GM12878 (cell line): ENCODE measurements around the gene LITAF. TPM values are rescaled to one million over a fixed set of nuclear protein-coding genes. Genes with fewer than 3 reads are reported as not detected.

Experiments used
- ATAC-seq: fragments of 200-7000 bp; cut with Tn5 transposase; 3 replicates; pipeline ENCODE4 v1.9.1; 2020; ENCODE audit warnings: mild to moderate bottlenecking, moderate library complexity
- BruUV-seq: library from RNA; stranded (reverse); fragments of 400-500 nt; replicated peaks from 2 replicates; lab custom pipeline; 2021; lab: Mats Ljungman, UMichigan
- CTCF ChIA-PET: fragments of 300-600 bp; sonication (Branson Sonifier 250); formaldehyde crosslinking; extraction: SDS; loops from one replicate; lab custom pipeline; 2021; ENCODE audit warnings: inconsistent platforms; lab: Yijun Ruan, JAX
- POLR2A ChIA-PET: fragments of 350-600 bp; formaldehyde crosslinking; extraction: SDS; loops from one replicate; lab custom pipeline; 2021; ENCODE audit warnings: inconsistent platforms; lab: Charles Lee
- RAD21 ChIA-PET: fragments of 300-600 bp; sonication (Branson Sonifier 250); formaldehyde crosslinking; loops from one replicate; lab custom pipeline; 2023; ENCODE audit warnings: antibody characterized with exemption; ENCODE audit not compliant: unreplicated experiment; lab: Charles Lee
- SMC1A ChIA-PET: fragments of 300-600 bp; sonication (Branson Sonifier 250); formaldehyde crosslinking; loops from one replicate; lab custom pipeline; 2023; ENCODE audit not compliant: unreplicated experiment, uncharacterized antibody; lab: Charles Lee
- DNase-seq: peaks from one replicate; pipeline ENCODE4 v3.0.0-alpha.2; 2011; ENCODE audit warnings: low read depth, low spot score
- FAIRE-seq: peaks from 3 replicates; lab custom pipeline; 2011; peaks lifted over from hg19 to GRCh38; lab: Jason Lieb, UNC
- H2AFZ ChIP-seq: 2 replicates; pipeline ENCODE4 v1.6.0; 2011; ENCODE audit warnings: low read depth, low read length, control low read depth; ENCODE audit not compliant: control insufficient read depth
- H3K27ac ChIP-seq: 2 replicates; pipeline ENCODE4 v1.5.1; 2011; ENCODE audit warnings: control low read depth; ENCODE audit not compliant: control insufficient read depth, insufficient read depth
- H3K27me3 ChIP-seq, 2 experiments: replicated peaks in 1 of 2; 2 replicates each; pipeline versions ENCODE4 v1.6.0 to v1.6.1; 2011; ENCODE audit warnings: low read length in 1 of 2; ENCODE audit not compliant: control insufficient read depth in 2 of 2, insufficient read depth in 2 of 2
- H3K36me3 ChIP-seq, 2 experiments: 2 replicates each; pipeline ENCODE4 v1.5.1; 2011; ENCODE audit warnings: low read length in 1 of 2; ENCODE audit not compliant: control insufficient read depth in 2 of 2, insufficient read depth in 2 of 2
- H3K4me1 ChIP-seq: 2 replicates; pipeline ENCODE4 v1.6.1; 2011; ENCODE audit warnings: mild to moderate bottlenecking, low read length, moderate library complexity, mixed read lengths; ENCODE audit not compliant: control insufficient read depth, insufficient read depth
- H3K4me2 ChIP-seq: 2 replicates; pipeline ENCODE4 v1.6.0; 2011; ENCODE audit warnings: control low read depth; ENCODE audit not compliant: control insufficient read depth, insufficient read depth
- H3K4me3 ChIP-seq: fragments of 200-600 bp; sonication (generic); 2 replicates; pipeline ENCODE4 v1.5.1; 2016
- H3K79me2 ChIP-seq: 2 replicates; pipeline ENCODE4 v1.6.0; 2011; ENCODE audit warnings: low read length; ENCODE audit not compliant: control insufficient read depth, insufficient read depth
- H3K9ac ChIP-seq: 2 replicates; pipeline ENCODE4 v1.8.0; 2011; ENCODE audit warnings: low read length, control low read depth, mixed read lengths; ENCODE audit not compliant: control insufficient read depth, insufficient read depth
- H3K9me3 ChIP-seq: replicated peaks from 3 replicates; pipeline ENCODE4 v1.5.1; 2011; ENCODE audit warnings: mild to moderate bottlenecking, low read length; ENCODE audit not compliant: control insufficient read depth, insufficient read depth
- H4K20me1 ChIP-seq: 2 replicates; pipeline ENCODE4 v1.6.0; 2011; ENCODE audit not compliant: control insufficient read depth, insufficient read depth
- BACH1 ChIP-seq: fragments of 450-650 bp; IDR thresholded peaks from 2 replicates; pipeline ENCODE4 v1.6.1; 2017; ENCODE audit warnings: mild to moderate bottlenecking, borderline replicate concordance
- BMI1 ChIP-seq: fragments of 450-650 bp; IDR thresholded peaks from 2 replicates; pipeline ENCODE4 v1.6.1; 2016; ENCODE audit warnings: mild to moderate bottlenecking, moderate library complexity, borderline replicate concordance
- CREB1 ChIP-seq: IDR thresholded peaks from 2 replicates; pipeline ENCODE4 v1.6.1; 2012; ENCODE audit warnings: low read depth, mild to moderate bottlenecking, inconsistent platforms
- E2F4 ChIP-seq: IDR thresholded peaks from 2 replicates; pipeline ENCODE4 v1.6.1; 2012; ENCODE audit warnings: low read depth, low read length, improper control_type of control experiment
- EP300 ChIP-seq, 2 experiments: fragments of 150-350 bp in 1 of 2; IDR thresholded peaks; 2 replicates each; pipeline ENCODE4 v1.6.1; 2011 to 2012; ENCODE audit warnings: low read depth in 2 of 2, low read length in 2 of 2, borderline replicate concordance in 1 of 2, improper control_type of control experiment in 1 of 2, inconsistent platforms in 1 of 2; ENCODE audit not compliant: control insufficient read depth in 1 of 2
- FOS ChIP-seq: IDR thresholded peaks from 3 replicates; pipeline ENCODE4 v1.6.1; 2011; ENCODE audit warnings: borderline replicate concordance; ENCODE audit not compliant: insufficient read length; ENCODE audit errors: extremely low read depth
- FOXM1 ChIP-seq: IDR thresholded peaks from 2 replicates; pipeline ENCODE4 v1.6.1; 2012; ENCODE audit warnings: low read depth, mild to moderate bottlenecking, inconsistent platforms, low read length, moderate library complexity
- HDGF ChIP-seq: fragments of 450-650 bp; IDR thresholded peaks from 2 replicates; pipeline ENCODE4 v1.6.1; 2016; ENCODE audit warnings: antibody characterized with exemption
- HSF1 ChIP-seq: fragments of 150-350 bp; IDR thresholded peaks from 2 replicates; pipeline ENCODE4 v1.6.1; 2014; ENCODE audit warnings: mild to moderate bottlenecking, low read depth, low read length
- KAT2A ChIP-seq: conservative IDR thresholded peaks from 2 replicates; pipeline ENCODE4 v1.6.1; 2011; ENCODE audit warnings: low read depth, low read length; ENCODE audit not compliant: control insufficient read depth
- POLR2A ChIP-seq: IDR thresholded peaks from 2 replicates; pipeline ENCODE4 v1.6.1; 2011; ENCODE audit warnings: low read depth, mild to moderate bottlenecking, low read length
- POU2F2 ChIP-seq: IDR thresholded peaks from 3 replicates; pipeline ENCODE4 v1.6.1; 2011; ENCODE audit warnings: low read depth, mild to moderate bottlenecking, low read length, borderline replicate concordance
- RELB ChIP-seq: fragments of 450-650 bp; IDR thresholded peaks from 2 replicates; pipeline ENCODE4 v1.6.1; 2017; ENCODE audit warnings: low read depth, mild to moderate bottlenecking, moderate library complexity
- WGBS: methylation state at CpG from one replicate; pipeline ENCODE4 v1.1.6; 2016; ENCODE audit warnings: low lambda C conversion rate; ENCODE audit not compliant: insufficient replicate concordance, insufficient coverage; ENCODE audit errors: missing lambda C conversion rate; 5-methylcytosine and 5-hydroxymethylcytosine counted together
- in situ Hi-C: fragments of 300-500 bp; cut with MboI; formaldehyde crosslinking; loops from 9 replicates; pipeline ENCODE4 v1.14.3; 2018; ENCODE audit warnings: mixed read lengths
- intact Hi-C: fragments of 100-400 bp; cut with micrococcal nuclease; formaldehyde crosslinking; loops from one replicate; pipeline ENCODE4 v1.14.2; 2022; ENCODE audit not compliant: unreplicated experiment
- polyA plus RNA-seq, 11 experiments: library from polyadenylated mRNA; depleted of rRNA in 4 of 11; unstranded in 6 of 11; stranded (reverse) in 5 of 11; fragments of >200 nt; fragmentation: Nextera tagmentation in 4 of 11; fragmentation: Illumina TruSeq in 1 of 11; extraction: Ambion mirVana in 4 of 11; extraction: Trizol in 1 of 11; gene quantifications; 1 replicate in 1 of 11; 2 replicates in 10 of 11; pipeline versions ENCODE4 v1.2.1 to v1.2.3, GENCODE V29; 2011 to 2016; ENCODE audit warnings: inconsistent platforms in 2 of 11, missing spikeins in 2 of 11, low read depth in 1 of 11
- total RNA-seq, 4 experiments: library from RNA; depleted of rRNA in 3 of 4; stranded (reverse); fragments of >200 nt in 3 of 4; fragmentation: Illumina TruSeq in 1 of 4; extraction: Trizol in 1 of 4; gene quantifications; 2 replicates each; pipeline versions ENCODE4 v1.2.1 to v1.2.3, GENCODE V29; 2013 to 2021

The LITAF gene
- total and polyA plus RNA-seq, 10 of the 15 experiments (the other 5 are each of a cell fraction or from before 2014, with no cell fraction given) = 99.2 to 211 (median 147) TPM

DNA sequence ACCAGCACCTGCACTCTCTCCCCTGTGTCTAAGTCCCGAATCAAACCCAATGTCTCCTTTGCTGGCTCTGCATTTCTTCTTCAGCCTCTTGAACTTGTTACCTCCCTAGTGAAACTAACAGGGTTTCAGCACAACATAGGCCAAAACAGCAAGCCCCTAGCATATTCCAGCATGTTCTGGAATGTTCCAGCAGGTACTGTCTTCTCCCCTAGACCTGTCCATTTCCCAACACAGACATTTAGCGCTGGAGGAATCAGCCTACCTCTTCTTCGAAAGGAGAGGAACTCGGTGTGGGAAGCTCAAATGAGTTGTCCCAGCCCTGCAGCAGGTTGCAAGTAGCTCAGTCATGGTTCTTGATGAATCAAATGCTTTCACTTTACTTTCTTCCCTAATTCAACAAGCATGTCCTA is 47.1 kb downstream of the LITAF start:
- intact Hi-C loops (no loop called here), in situ Hi-C loops (loop anchor here (25.0 kb wide), 1 partner anchor 273 kb away; no protein-coding TSS in a partner anchor)
- H3K27me3 ChIP-seq = no peaks in the 10 kb centered on the region
- no peaks in the 10 kb centered on the region for H4K20me1 ChIP-seq
- no peak for FAIRE-seq
- no TSS peak for BruUV-seq
- ChIA-PET SMC1A (interaction anchor here (1.3 to 1.4 kb wide), 2 partner anchors 44 to 102 kb away, joined by 3 to 4 read pairs; no protein-coding TSS in a partner anchor), POLR2A (no interaction called here), CTCF (interaction anchor here (0.9 to 1.1 kb wide), 2 partner anchors 8 to 14 kb away, joined by 3 read pairs; no protein-coding TSS in a partner anchor), RAD21 (interaction anchor here (0.6 to 0.9 kb wide), 2 partner anchors 102 to 230 kb away, joined by 3 read pairs; no protein-coding TSS in a partner anchor)
- H3K79me2 ChIP-seq = no peaks in the 10 kb centered on the region
- no peak overlapping the region for H3K9ac ChIP-seq
- no peak for DNase-seq
- no peaks in the 10 kb centered on the region for H3K36me3 ChIP-seq
- H3K4me2 ChIP-seq = no peak overlapping the region
- ATAC-seq = no peak
- no peak overlapping the region; the same call in 1 of the 2 replicates for H2AFZ ChIP-seq
- no peak overlapping the region for H3K4me3 ChIP-seq
- no peak overlapping the region for H3K27ac ChIP-seq
- peak; percentile 95 for TF ChIP-seq HSF1
- peak in 1 of 2 experiments; percentile 28; a peak in 1 of 4 replicates for TF ChIP-seq EP300 (IDR thresholded peaks at IDR 0.05; ENCODE audit: borderline replicate concordance in 1 of 2, control insufficient read depth in 1 of 2, low read depth in 2 of 2, low read length in 2 of 2)
- no peak for TF ChIP-seq BACH1
- no peaks in the 10 kb centered on the region for H3K4me1 ChIP-seq
- WGBS = 39% methylated on average over 4 of the region's 4 CpGs
- no peaks in the 10 kb centered on the region for H3K9me3 ChIP-seq

DNA sequence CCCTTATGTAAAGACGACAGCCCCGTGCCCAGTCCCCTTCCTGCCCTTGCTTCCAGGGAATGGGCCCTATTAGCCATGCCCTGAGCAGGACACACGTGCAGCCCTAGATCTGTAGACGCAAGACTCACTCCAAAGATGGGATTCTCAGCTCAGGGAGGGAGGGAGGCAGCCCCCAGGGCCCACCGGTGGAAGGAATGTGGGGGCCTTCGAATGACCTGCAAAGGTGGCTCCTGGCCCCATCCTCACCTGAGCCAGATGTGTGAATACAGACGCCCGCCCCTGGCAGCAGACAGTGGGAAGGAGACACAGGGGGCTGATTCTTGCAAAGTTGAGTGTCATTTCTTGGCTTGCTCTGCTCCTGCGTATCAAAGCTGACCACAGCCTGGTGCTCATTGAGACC is 47.8 kb downstream of the LITAF start:
- 70% methylated on average over 9 of the region's 9 CpGs for WGBS
- DNase-seq (no peak), ATAC-seq (no peak), FAIRE-seq (no peak)
- Histone ChIP-seq H3K4me1 (no peaks in the 10 kb centered on the region), H3K27me3 (no peaks in the 10 kb centered on the region), H3K4me2 (no peak overlapping the region), H3K79me2 (no peaks in the 10 kb centered on the region), H2AFZ (no peak overlapping the region), H3K27ac (no peak overlapping the region), H4K20me1 (no peaks in the 10 kb centered on the region), H3K36me3 (no peaks in the 10 kb centered on the region), H3K9ac (no peak overlapping the region), H3K9me3 (no peaks in the 10 kb centered on the region), H3K4me3 (no peak overlapping the region)
- CTCF ChIA-PET = interaction anchor here (0.9 to 1.0 kb wide), 2 partner anchors 15 to 130 kb away, joined by 3 read pairs; no protein-coding TSS in a partner anchor
- SMC1A ChIA-PET = interaction anchor here (1.4 to 2.3 kb wide), 2 partner anchors 101 to 131 kb away, joined by 3 to 6 read pairs; no protein-coding TSS in a partner anchor
- intact Hi-C loops (no loop called here), in situ Hi-C loops (loop anchor here (25.0 kb wide), 1 partner anchor 273 kb away; no protein-coding TSS in a partner anchor)
- POLR2A ChIA-PET = no interaction called here
- RAD21 ChIA-PET = no interaction called here
- BruUV-seq = no TSS peak
- TF ChIP-seq POU2F2 (no peak), KAT2A (no peak), HDGF (no peak), BMI1 (no peak), E2F4 (no peak), RELB (no peak), CREB1 (no peak), FOS (no peak), POLR2A (no peak), FOXM1 (no peak)
